Left hindlimb (tissue), 1 donor: ENCODE measurements around the gene RFX2.

Experiments used
- DNase-seq: peaks from one replicate; pipeline ENCODE4 v3.0.0-alpha.2; 2018

Gene RFX2

GRCh38 chr19:6058518-6059201 lies 51.6 kb downstream of the RFX2 start:
- DNase-seq: no peak

DNA sequence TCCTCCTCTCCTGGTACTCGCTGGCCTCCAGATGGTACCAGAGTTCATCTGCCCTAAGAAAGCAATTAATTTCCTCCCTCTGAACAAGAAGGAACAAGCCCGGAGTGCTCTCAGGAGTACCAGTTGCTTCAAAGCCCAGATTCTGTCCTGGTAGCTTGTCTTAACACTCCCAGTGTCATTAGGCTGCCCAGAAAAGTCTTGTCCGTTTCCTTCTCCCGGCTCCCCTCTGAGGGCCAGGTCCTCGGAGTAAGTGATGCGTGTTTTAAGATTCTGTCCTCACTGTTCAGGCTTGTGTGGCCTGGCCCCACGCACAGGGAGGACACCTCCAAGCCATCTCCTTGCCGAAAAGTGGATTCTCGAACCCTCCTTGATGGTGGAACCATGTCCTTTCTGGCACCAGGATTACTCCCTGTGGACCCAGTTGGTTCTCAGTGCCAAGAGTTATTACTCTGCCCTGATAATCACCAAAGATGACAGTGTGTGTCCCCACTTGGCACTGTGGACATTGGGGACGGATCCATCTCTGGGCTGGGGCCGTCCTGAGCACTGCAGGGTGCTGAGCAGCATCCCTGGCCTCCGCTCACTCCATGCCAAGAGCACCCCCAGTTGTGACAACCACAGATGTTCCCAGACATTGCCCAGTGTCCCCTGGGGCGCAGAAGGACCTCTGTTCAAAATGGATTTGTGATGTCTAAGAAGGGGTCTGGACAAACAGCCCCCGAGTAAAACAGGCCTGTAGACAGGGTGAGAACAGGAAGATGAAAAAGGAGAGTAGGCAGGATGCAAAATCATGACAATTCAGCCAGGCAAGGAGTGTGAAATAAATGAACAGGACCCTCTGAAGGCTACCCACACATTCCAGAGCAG lies 52.4 kb downstream of the RFX2 start:
- no peak for DNase-seq

- peak; percentile 70 for DNase-seq
These were observed 53.3 kb downstream of the RFX2 start for GRCh38 chr19:6056801-6057650.

DNA sequence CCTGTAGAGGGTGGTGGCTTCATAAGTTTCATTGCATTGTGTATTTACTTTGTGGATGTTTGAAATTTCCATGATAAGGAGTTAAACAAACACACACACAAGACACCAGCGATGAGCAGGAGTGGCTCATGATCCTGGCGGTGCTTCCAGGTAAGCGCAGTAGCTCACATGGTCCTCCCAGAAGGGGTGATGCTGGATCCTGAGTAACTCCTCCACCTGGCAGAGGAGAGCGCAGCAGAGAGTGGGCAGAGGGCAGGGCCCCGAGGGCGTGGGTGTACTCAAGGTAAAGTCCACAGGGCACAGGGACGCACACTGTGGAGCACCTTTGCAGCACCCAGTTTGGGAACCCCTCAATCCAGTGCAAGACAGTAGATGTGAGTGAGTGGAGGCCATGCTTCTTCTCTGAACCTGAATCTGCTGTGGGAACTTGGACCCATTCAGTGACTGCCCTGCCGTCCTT lies 54.0 kb downstream of the RFX2 start:
- no peak for DNase-seq

DNA sequence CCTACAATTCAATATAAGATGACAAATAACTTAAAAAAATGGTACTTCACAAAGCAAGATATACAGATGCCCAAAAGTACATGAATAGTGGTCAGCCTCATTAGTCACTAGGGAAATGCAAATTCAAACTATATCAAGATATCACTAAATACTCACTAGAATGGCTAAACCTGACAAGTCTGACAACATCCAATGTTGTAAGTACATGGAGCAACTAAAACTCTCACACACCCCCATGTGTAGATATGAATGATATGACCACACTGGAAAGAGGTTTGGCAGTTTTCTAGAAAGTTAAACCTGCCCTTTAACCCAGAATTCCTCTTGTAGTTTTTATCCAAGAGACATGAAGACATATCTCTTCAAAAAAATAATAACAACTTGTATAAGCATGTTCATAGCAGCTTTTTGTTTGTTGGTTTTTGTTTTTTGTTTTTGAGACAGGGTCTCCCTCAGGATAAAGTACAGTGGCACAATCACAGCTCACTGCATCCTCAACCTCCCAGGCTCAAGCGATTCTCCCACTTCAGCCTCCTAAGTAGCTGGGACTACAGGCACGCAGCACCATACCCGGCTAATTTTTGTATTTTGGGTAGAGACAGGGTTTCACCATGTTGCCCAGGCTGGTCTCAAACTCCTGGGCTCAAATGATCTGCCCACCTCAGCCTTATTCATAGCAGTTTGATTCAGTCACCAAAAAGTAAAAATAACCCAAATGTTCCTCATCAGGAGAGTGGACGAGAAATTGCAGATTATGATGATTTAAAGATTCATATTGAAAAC lies 55.1 kb downstream of the RFX2 start:
- DNase-seq: no peak

GRCh38 chr19:6048793-6049405 lies 61.4 kb downstream of the RFX2 start:
- DNase-seq: peak; percentile 81

GRCh38 chr19:6048348-6048747 lies 62.0 kb downstream of the RFX2 start:
- DNase-seq: no peak

- no peak for DNase-seq
These were observed 62.5 kb downstream of the RFX2 start for GRCh38 chr19:6047741-6048251.

DNA sequence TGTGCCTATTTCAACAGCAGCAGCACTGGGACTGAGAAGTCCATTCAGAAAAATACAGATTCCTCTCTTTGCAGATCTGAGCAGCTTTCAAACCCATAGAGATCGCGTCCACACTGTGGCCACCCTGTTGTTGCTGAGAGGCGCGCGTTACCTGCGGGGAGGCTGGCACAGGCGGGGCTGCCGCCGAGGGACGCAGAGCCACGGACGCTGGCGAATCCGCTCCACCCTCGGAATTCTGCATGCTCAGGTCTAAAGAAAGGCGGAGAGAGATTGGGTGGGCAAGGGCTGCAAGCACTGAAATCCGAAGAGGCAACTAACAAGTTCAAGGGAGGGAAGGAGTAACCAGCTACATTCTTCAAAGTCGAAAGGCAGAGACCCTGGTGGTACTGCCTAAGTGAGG lies 63.0 kb downstream of the RFX2 start:
- no peak for DNase-seq

DNA sequence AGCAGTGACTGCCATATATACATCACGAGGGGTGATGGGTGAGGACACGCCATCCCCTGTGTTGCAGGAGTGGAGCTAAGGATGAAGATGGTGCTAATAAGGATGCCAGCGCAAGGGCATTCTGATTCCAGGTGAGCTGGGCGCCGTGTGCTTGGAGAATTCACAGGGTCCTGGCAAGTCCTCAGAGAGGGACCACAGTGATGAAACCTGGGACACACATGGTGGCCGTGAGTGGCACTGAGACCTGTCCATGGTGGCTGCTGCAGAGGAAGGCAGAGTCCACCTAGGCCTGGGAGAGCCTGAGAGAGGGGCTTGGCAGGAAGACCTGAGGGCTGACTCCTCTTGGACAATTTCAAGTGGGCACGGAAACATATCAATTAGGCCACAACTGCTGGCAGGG lies 65.2 kb downstream of the RFX2 start:
- no peak for DNase-seq

DNA sequence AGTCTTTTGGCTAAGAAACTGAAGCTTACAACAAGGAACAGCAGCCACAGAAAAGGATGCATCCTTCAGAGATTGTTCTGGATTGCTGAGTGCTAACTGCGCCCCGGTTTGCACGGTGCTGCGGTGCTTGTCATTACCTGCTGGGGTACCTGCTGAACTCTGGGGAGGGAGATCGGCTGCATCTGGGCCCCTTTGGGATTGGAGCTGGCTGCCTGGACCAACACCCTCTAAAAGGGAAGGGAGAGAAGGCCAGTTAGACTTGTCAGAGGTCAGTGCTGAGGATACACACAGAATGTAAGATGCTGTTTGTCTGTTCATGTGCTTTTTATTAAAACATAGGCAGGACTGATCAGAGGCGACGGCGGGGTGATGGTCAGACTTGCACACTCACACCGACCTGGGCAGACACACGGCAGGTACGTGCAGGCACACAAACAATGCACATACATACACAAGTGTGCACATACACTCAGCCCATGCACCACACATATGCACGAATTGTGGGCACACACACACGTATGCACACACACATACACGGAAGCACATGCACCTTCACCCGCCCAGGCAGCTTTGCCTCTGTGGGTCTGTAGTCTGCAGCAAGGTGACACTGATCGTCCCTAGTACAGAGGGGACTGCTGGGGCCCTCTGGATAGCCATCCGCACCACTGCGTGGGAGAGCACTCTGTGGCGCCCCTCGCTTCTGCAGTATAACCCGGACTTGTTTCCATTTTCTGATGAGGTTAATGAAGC lies 66.1 kb downstream of the RFX2 start:
- DNase-seq: no peak

DNA sequence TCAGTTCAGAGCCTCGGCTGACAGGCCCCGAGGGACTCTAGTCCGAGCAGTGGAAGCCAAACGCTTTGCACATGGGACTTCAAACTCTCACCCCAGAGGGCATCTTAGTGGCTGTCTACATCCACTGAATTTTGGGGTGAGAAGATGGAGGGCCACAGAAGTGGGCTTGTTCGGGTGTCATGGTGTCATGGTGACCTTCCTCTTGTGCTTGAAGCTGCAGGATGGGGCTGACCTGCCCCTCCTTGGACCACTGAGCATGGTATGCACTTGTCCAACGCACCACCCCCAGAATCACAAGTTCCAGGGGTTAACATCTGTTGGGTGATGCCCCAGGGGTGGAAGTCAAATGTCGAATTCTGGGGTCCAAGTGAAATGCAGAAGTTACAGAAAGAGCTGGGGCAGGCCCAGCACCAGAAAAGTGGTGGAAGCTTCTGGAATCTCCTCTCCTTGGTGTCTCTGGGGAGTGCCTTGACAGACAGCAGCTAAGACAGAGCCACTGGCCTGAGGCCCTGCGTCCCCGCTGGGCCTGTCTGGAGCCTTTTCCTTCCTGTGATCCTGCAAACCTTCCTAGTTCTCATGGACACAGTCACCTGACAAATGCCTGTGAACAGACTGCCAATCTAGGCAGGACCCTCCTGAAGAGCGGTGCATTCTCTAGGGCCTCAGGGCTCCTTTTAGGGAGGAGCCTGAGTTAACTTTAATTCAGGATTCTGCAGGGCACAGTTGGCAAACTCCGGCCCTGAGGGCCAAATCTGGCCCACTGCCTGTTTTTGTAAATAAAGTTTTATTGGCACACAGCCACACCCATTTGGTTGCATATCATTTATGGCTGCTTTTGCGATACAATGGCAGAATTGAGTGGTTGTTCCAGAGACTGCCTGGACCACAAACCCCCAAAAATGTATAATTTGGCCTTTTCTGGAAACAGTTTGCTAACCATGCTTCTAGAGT lies 67.2 kb downstream of the RFX2 start:
- DNase-seq: no peak

DNA sequence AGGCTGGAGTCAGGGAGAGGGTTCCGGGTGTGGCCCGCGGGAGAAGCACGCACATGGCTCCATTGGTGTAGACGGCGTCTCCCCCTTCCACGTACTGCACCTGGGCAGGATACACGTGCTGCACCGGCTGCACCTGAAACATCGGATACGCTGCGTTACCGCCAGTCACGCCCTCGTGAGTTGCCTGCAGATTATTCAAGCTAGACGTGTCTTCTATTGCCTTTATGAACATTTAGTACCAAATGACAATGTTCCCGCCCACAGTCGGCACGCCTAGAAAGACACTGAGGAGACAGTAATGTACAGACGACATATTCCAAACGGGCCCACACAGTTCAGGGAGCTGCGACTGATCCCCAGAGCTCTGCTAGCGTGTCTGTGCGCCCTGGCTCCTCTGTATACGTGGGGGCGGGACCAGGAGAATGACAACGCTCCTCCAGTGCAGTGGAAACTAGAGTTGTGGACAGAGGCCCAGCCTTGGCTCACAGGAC lies 68.3 kb downstream of the RFX2 start:
- no peak for DNase-seq

- DNase-seq: no peak
These were observed 69.2 kb downstream of the RFX2 start for GRCh38 chr19:6041071-6041470.

- no peak for DNase-seq
These were observed 70.6 kb downstream of the RFX2 start for GRCh38 chr19:6039566-6040225.

DNA sequence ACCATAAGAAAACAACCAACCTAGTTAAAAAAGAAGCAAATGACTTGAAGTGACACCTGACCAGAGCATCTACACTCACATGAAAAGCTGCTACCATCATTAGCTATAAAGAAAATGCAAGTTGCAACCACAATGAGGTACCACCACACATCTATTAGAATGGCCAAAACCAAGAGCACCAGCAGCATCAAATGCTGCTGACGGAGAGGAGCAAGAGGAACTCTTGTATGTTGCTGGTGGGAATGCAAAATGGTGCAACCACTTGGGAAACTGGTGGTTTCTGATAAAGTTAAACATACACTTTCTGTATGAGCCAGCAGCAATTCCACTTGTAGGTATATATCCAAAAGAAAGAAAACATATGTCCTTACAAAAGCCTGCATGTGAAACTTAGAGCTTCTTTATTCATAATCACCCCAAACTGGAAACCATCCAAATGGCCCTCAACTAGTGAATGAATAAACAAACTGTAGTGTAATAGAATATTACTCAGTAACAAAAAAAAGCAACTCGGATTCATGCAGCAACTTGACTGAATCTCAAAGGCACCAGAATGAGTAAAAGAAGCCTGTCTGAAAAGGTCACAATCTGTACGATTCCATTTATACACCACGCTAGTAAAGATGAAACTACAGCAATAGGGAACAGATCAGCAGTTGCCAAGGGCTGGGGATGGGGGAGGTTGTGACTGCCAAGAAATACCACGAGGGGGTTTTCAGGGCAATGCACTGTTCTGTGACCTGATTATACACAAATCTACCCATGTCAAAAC lies 71.5 kb downstream of the RFX2 start:
- no peak for DNase-seq

- DNase-seq: no peak
These were observed 75.3 kb downstream of the RFX2 start for GRCh38 chr19:6035026-6035425.

DNA sequence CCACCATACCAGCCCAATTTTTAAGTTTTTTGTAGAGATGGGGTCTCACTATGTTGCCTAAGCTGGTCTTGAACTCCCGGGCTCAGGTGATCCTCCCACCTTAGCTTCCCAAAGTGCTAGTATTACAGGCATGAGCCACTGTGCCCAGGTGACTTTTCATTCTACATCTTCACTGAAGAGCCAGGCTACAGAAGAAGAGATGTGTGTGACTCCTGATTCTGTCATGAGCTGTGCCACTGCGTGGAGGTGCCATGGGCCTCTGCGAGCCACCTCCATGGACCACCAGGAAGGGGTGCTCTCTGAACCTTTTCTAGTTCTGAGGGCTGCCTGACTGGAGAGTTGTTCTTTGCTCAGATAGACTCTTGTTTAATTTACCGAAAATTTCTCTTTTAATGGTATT lies 75.8 kb downstream of the RFX2 start:
- no peak for DNase-seq
